IgD-negative memory B cell (primary cell): Measurements from ENCODE around the gene DAAM2. TPM values are rescaled to one million over a fixed set of nuclear protein-coding genes. Genes with fewer than 3 reads are reported as not detected.
A peak's percentile ranks its signal among the peaks of the same experiment; 100 is the strongest.

ENCODE experiments used
- H3K27ac Mint-ChIP-seq, 3 donors: one replicate each; pipeline ENCODE4 v1.8.0; 2020 to 2022; ENCODE audit warnings: mild to moderate bottlenecking in 3 of 3, mixed read lengths in 3 of 3, moderate library complexity in 1 of 3
- H3K27me3 Mint-ChIP-seq: one replicate; pipeline ENCODE4 v1.8.0; 2021; ENCODE audit warnings: mixed read lengths
- H3K36me3 Mint-ChIP-seq: one replicate; pipeline ENCODE4 v1.8.0; 2020; ENCODE audit warnings: mild to moderate bottlenecking, mixed read lengths
- H3K4me1 Mint-ChIP-seq, 3 donors: one replicate each; pipeline ENCODE4 v1.8.0; 2020 to 2022; ENCODE audit warnings: mixed read lengths in 3 of 3, mild to moderate bottlenecking in 1 of 3
- H3K4me3 Mint-ChIP-seq, 4 donors: one replicate each; pipeline ENCODE4 v1.8.0; 2020 to 2022; ENCODE audit warnings: mild to moderate bottlenecking in 4 of 4, mixed read lengths in 4 of 4, moderate library complexity in 3 of 4
- H3K9me3 Mint-ChIP-seq, 3 donors: one replicate each; pipeline ENCODE4 v1.8.0; 2020 to 2021; ENCODE audit warnings: mixed read lengths in 3 of 3, mild to moderate bottlenecking in 1 of 3
- polyA plus RNA-seq: library from polyadenylated mRNA; unstranded; fragments of 300-500 nt; fragmentation: Illumina TruSeq; gene quantifications from one replicate; pipeline ENCODE4 v1.2.3, GENCODE V29; 2021

The DAAM2 gene
- polyA plus RNA-seq, 1 donor from 2014 or later: not detected

DNA sequence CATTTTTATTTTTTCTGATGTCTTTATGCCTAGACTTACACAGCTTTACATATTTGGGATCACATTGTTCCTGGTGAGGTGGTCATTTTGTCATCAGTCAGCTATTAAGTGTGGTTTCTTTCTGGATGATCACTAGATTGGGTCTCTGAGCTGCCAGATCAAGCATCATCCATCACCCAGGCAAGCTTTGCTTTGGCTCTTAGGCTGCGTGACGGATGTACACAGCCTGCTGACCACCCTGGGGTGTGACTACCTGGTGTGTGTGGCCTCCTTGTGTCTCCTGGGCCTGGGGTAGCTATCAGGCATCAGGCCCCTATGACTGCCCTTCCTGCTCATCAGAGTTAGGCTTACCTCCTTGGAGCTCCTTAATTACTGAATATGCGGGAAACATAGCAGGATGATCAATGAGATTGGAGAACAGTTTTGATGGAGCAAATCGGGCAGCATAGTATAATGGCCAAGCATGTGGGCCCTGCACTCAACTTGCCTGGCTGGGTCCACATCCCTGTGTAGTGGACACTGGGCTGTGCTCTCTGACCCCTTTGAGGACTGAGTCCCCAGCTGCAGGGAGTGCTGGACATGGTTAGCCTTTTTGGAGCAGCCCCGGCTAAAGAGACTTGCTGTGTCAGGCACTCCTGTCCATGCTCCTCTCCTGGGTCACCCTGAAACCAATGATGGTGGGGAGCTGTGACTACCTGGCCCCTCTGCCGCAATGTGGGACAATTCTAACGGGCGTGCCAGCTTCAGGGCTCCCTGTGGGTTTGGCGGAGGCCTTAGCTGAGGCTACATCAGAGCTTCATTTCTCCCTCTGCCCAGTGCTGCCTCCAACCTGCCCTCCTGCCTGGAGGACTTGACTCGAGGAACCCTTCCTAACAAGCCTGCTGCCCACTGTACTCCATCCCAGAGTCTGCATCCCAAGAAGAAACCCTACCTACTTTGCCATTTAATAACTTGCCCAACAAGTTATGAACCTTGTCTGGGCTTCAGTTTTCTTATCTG is 8.2 kb downstream of the DAAM2 start:
- Mint-ChIP-seq H3K9me3 (no peaks in the 10 kb centered on the region), H3K36me3 (no peaks in the 10 kb centered on the region), H3K27ac (no peak overlapping the region), H3K27me3 (peaks cover 2% of the 10 kb centered on the region), H3K4me3 (no peak overlapping the region), H3K4me1 (no peaks in the 10 kb centered on the region)

DNA sequence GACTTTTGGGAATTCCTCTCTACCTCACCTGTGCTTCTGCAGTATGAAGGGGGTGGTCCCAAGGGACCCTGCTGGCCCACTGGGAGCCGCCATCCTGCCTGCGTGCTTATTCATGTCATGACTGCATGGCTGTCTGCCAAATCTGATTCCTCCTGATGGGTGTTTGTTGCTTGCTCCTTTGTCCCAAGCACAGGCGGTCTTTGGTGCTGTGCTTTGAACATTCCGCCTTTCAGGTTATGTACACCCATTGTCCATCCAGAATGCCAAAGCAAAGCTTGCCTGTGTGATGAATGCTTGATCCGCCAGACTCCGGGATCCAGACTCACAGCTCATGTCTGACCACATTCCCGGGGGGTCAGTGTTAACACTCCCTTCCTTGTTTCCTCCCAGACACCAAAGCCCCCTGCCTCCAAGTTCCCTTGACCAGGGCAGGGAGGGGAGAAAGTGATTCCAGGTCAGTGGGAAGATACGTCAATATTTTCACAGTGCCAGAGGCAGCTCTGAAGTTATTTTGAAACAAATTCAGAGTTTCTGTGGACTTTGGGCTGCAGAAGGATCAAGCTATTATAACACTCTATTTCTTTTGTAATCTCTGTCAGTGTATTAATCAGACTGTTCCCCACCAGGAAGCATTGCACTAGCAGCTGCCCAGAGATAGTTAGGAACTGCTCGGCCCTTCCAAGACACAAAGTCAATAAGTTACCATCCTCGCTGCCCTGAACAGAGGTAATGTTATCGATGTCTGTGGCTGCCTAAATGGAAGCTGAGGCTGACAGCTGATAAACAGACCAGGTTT is 9.5 kb downstream of the DAAM2 start:
- H3K27ac Mint-ChIP-seq: peak overlapping the region in 1 of 3 donors; percentile 33
- H3K4me3 Mint-ChIP-seq: no peak overlapping the region
- H3K27me3 Mint-ChIP-seq: peaks cover 6% of the 10 kb centered on the region
- no peaks in the 10 kb centered on the region for H3K36me3 Mint-ChIP-seq
- no peaks in the 10 kb centered on the region for H3K9me3 Mint-ChIP-seq
- H3K4me1 Mint-ChIP-seq: no peaks in the 10 kb centered on the region

DNA sequence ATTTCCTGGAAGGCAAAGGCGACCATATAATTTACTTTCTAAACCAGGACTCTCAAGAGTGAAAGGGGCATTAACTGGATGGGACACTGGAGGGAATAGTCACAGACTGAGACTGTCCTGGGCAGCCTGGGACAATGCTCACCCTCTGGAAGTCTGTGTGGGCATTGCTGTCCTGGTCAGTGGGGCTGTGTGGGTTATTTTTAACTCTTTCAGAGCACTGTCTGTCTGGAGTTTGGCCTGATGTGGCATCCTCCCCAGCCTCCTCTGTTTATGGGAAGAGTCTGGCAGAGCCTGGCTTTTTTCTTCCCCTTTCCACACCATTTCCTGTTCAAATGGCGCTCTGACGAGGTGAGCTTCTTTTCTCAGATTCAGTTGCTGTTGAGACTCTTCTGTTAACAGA is 11.7 kb downstream of the DAAM2 start:
- no peaks in the 10 kb centered on the region for H3K36me3 Mint-ChIP-seq
- no peak overlapping the region for H3K27ac Mint-ChIP-seq
- no peak overlapping the region for H3K4me3 Mint-ChIP-seq
- H3K9me3 Mint-ChIP-seq: peaks cover 0 to 2% (median 0%) of the 10 kb centered on the region in 3 donors
- no peaks in the 10 kb centered on the region for H3K4me1 Mint-ChIP-seq
- H3K27me3 Mint-ChIP-seq: peaks cover 11% of the 10 kb centered on the region

DNA sequence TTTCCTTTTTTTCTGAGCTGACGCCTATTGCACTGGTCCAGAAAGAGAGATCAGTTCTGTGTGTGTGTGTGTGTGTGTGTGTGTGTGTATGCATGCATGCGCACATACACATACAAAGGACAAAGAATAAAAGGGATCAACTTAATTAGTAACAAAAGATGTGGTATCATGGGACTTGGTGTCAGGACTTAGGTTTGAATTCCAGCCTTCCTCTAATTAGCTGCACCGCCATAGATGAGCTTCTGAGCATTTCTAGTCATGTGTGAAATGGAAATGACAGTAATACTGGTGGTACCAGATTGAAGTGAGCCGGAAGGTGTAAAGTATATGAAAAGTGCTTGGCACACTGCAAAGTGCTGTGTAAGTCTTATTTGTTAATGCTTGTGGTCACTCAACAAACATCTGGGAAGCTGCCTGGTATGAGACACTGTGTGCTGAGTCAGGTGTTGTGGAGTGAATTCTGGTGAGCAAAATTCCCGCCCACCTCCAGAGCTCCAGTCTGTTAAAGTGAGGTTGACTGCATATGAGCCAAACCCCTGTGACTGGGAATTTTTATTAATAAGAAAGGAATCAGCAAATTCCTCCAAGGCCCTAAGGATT is 12.4 kb downstream of the DAAM2 start:
- no peaks in the 10 kb centered on the region for H3K4me1 Mint-ChIP-seq
- no peak overlapping the region for H3K4me3 Mint-ChIP-seq
- no peak overlapping the region for H3K27ac Mint-ChIP-seq
- peaks cover 0 to 2% (median 0%) of the 10 kb centered on the region in 3 donors for H3K9me3 Mint-ChIP-seq
- peaks cover 13% of the 10 kb centered on the region for H3K27me3 Mint-ChIP-seq
- no peaks in the 10 kb centered on the region for H3K36me3 Mint-ChIP-seq

DNA sequence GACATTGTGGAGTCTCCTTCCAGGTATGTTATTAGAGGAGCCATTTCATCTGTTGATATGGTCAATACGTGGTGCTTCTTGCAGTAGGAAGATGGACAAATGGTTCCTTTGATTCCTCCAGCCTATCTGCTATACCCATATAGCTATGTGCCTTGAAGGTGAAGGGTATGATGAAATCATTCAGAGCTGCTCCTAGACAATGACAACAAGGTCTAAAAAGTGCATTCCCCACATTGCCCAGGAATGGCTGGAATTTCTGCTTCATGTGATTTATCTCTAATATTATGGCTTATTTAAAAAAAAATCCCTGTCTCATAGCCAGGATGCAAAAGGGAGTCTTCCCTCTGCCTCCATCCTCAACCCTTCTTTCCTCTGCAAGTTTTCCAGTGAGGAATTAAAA is 14.1 kb downstream of the DAAM2 start:
- no peak overlapping the region for H3K27ac Mint-ChIP-seq
- no peaks in the 10 kb centered on the region for H3K36me3 Mint-ChIP-seq
- H3K27me3 Mint-ChIP-seq: peaks cover 16% of the 10 kb centered on the region
- H3K4me3 Mint-ChIP-seq: no peak overlapping the region
- no peaks in the 10 kb centered on the region for H3K4me1 Mint-ChIP-seq
- H3K9me3 Mint-ChIP-seq: peaks cover 0 to 4% (median 0%) of the 10 kb centered on the region in 3 donors

DNA sequence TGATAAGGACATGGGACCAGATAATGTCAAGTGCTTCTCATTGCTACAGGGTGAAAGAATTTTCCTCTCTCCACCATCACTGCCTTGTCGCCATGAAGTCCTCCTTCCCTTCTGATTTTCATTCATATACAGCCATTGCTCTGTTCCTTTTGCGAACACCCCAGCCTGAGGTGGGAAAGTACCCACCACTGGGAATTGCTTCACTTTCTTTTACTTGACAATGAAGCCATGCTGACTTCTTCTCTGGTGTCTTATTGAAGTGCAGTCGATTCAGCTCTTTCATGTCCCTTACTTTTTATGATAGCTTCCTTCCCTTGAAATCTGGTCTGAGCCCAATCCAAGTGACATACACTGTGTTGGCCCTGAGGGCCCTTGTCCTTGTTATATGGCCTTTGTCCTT is 16.2 kb downstream of the DAAM2 start:
- H3K36me3 Mint-ChIP-seq: no peaks in the 10 kb centered on the region
- peaks cover 23% of the 10 kb centered on the region for H3K27me3 Mint-ChIP-seq
- no peak overlapping the region for H3K27ac Mint-ChIP-seq
- no peak overlapping the region for H3K4me3 Mint-ChIP-seq
- H3K9me3 Mint-ChIP-seq: peaks cover 0 to 4% (median 0%) of the 10 kb centered on the region in 3 donors
- peaks cover 0 to 4% (median 4%) of the 10 kb centered on the region in 3 donors for H3K4me1 Mint-ChIP-seq

DNA sequence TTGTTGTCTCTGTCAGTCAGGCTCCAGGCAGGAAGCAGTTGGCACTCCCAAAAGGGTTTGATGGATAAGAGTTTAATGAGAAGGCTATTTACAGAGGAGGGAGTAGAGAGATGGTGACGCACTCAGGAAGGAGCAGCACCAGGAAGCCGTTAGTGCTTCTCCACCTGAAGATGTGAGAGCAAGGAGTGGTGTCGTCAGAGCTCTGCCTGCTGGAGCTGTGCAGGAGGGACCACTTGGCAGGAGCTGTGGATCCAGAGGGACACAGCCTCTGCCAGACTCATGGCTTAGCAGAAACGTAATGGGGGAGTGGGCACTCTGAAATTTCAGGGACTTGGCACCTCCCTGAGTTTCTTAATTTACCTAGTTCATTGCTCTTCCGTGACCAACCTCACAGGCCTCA is 16.8 kb downstream of the DAAM2 start:
- Mint-ChIP-seq H3K27ac (no peak overlapping the region), H3K4me3 (no peak overlapping the region), H3K27me3 (peaks cover 23% of the 10 kb centered on the region), H3K36me3 (no peaks in the 10 kb centered on the region), H3K9me3 (peaks cover 0 to 4% (median 0%) of the 10 kb centered on the region in 3 donors), H3K4me1 (peaks cover 0 to 9% (median 7%) of the 10 kb centered on the region in 3 donors)

DNA sequence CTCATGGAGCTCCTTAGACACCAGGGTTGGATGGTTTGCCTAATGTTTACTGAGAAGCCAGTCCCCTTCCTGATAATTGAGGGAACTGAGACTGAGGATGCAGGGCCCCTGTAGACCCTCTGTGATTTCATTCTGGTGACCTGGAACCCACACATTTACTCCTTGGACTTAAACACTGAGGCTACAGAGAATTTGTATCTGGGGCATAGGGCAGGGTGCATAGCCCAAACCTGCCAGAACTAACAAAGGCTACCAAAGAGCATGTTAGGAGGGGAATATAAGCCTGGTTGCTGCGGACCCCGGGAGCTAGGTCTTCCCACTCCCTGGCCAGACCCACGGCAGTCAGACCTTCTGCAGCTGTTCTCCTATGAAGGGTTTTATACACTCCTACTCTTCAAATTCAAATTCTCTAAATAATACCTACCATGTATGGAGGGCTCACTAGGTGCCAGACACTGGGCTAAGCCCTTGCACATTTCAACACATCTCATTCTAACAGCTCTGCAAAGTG is 19.7 kb downstream of the DAAM2 start:
- peaks cover 2% of the 10 kb centered on the region for H3K36me3 Mint-ChIP-seq
- no peak overlapping the region for H3K27ac Mint-ChIP-seq
- peaks cover 17% of the 10 kb centered on the region for H3K27me3 Mint-ChIP-seq
- H3K4me1 Mint-ChIP-seq: peaks cover 0 to 9% (median 7%) of the 10 kb centered on the region in 3 donors
- H3K9me3 Mint-ChIP-seq: peaks cover 0 to 4% (median 0%) of the 10 kb centered on the region in 3 donors
- H3K4me3 Mint-ChIP-seq: no peak overlapping the region

DNA sequence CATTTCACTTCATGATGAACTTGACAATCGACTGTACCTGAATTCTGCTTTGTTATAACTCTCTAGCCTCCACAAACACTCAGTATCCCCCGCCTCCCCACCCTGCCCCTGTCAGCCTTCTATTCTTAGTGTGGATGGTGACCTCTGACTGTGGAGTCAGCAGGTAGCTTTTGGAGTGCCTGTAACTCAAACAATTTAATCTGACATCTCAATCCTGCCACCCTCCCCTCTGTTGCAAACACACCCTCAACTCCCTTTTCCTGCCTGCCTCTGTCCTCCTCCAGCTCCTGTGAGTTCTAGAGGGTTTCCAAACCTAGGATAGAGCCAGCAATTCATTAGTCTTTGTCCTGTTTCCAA is 20.3 kb downstream of the DAAM2 start:
- H3K27me3 Mint-ChIP-seq: peaks cover 16% of the 10 kb centered on the region
- H3K36me3 Mint-ChIP-seq: peaks cover 3% of the 10 kb centered on the region
- peaks cover 0 to 6% (median 0%) of the 10 kb centered on the region in 3 donors for H3K9me3 Mint-ChIP-seq
- peaks cover 0 to 9% (median 7%) of the 10 kb centered on the region in 3 donors for H3K4me1 Mint-ChIP-seq
- no peak overlapping the region for H3K27ac Mint-ChIP-seq
- no peak overlapping the region for H3K4me3 Mint-ChIP-seq

DNA sequence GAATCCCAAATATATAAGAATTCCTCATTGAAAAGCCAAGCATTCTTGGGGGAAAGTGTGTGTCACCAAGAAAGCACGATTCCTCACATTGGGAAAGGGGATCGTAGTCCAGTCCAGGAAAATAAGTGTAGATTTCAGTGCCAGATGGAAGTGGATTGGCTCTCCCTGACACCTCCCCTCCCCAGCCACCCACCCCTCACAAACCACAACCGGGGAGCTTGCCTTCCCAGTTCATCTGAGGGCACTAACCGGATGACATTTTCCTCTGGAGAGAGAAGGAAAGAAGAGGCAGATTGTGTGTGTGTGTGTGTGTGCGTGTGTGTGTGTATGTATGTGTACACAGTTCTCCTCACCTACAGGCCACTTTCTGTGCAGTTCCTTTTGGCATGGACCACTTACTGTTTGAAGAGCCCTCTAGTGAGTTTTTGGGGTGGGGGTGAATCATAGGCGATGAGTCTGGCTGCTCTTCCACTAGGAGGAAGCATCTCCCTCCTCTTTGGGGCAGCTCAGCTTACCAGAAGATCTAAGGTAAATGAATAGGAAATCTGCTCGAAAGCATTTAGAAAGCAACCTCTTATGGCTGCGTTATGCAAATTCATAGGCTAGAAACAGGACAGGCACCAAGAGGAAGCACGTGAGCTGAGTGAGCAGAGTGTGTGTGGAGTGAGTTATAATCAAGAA is 20.8 kb downstream of the DAAM2 start:
- peaks cover 3% of the 10 kb centered on the region for H3K36me3 Mint-ChIP-seq
- H3K27me3 Mint-ChIP-seq: peaks cover 16% of the 10 kb centered on the region
- peaks cover 0 to 6% (median 0%) of the 10 kb centered on the region in 3 donors for H3K9me3 Mint-ChIP-seq
- H3K27ac Mint-ChIP-seq: no peak overlapping the region
- peak overlapping the region in 1 of 4 donors; percentile 70 for H3K4me3 Mint-ChIP-seq
- peaks cover 0 to 9% (median 7%) of the 10 kb centered on the region in 3 donors for H3K4me1 Mint-ChIP-seq

DNA sequence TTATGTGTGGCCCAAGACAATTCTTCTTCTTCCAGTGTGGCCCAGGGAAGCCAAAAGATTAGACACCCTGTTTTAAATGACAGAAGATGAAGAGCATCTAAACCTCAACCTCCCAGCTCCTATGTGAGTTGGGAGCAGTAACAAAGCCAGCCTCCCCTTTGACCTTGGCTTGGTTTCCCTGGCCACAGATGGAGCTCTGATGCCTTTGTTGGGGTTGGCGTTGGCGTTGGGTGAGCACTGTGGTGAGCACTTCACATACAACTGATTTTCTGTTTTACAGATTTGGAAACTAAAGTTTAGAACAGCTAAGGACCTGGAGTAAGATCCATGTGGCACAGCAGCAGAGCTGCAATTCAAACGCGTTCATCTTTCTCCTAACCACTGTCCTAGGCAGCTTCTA is 22.1 kb downstream of the DAAM2 start:
- H3K4me3 Mint-ChIP-seq: no peak overlapping the region
- peaks cover 0 to 9% (median 7%) of the 10 kb centered on the region in 3 donors for H3K4me1 Mint-ChIP-seq
- peaks cover 12% of the 10 kb centered on the region for H3K27me3 Mint-ChIP-seq
- peaks cover 0 to 4% (median 0%) of the 10 kb centered on the region in 3 donors for H3K9me3 Mint-ChIP-seq
- peaks cover 3% of the 10 kb centered on the region for H3K36me3 Mint-ChIP-seq
- no peak overlapping the region for H3K27ac Mint-ChIP-seq

DNA sequence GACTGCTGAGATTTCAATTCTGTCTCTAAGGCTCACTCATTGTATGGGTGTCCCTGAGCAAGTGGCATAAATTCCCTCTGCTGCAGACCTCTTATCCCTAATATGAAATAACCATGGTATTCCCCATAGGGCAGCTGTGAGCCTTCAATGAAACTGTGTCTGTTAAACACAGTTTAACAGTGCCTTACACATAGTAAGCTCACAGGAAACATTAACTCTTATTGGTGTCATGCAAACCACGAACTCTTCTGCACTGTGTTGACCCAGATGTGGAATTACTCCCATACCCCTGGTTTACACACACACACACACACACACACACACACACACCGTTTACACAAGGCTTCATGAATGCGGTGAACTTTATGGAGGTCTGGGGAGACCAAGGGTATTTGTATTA is 23.2 kb downstream of the DAAM2 start:
- Mint-ChIP-seq H3K4me3 (no peak overlapping the region), H3K27me3 (peaks cover 9% of the 10 kb centered on the region), H3K4me1 (peaks cover 0 to 9% (median 7%) of the 10 kb centered on the region in 3 donors), H3K36me3 (peaks cover 3% of the 10 kb centered on the region), H3K9me3 (peaks cover 0 to 2% (median 0%) of the 10 kb centered on the region in 3 donors), H3K27ac (no peak overlapping the region)

DNA sequence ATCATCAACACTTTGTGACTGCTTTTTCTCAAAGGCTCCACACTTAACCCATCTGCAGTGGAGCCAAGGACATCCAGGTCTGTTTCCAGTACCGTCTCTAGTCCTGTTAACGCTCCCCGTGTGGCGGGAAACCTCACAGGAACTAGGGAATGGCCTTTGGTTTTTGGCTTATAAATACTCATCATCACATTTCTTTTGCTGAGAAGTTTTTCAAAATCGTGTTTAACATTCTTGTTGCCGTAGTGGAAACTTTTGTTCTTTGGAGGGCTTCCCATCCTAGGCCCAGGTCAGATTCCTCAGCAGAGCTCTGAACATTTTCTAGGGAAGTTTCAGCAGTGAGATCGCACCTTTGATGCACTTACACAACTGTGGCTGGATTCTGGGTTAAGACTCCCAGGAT is 24.6 kb downstream of the DAAM2 start:
- H3K4me1 Mint-ChIP-seq: peaks cover 0 to 9% (median 7%) of the 10 kb centered on the region in 3 donors
- no peak overlapping the region for H3K27ac Mint-ChIP-seq
- H3K4me3 Mint-ChIP-seq: no peak overlapping the region
- peaks cover 0 to 2% (median 0%) of the 10 kb centered on the region in 3 donors for H3K9me3 Mint-ChIP-seq
- H3K27me3 Mint-ChIP-seq: peaks cover 10% of the 10 kb centered on the region
- peaks cover 3% of the 10 kb centered on the region for H3K36me3 Mint-ChIP-seq

DNA sequence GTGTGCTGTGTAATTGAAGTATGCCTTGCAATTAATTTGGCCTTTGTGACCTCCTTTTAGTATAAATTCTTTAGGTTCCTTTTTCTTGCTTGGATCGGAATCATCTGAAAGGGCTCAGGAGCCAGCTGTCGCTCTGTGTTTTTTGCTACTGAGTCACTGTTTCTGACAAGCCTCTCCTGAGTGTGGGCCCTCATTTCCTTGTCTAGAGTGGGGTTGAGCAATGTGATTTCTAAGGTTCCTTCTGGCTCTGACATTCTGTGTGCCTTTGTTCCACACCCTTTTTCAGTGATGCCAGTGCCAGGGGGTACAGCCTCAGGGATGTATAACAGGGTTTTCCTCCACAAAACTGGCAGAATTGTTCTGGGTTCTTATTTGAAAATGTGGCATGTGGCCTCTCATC is 26.5 kb downstream of the DAAM2 start:
- no peak overlapping the region for H3K4me3 Mint-ChIP-seq
- H3K4me1 Mint-ChIP-seq: peaks cover 0 to 1% (median 1%) of the 10 kb centered on the region in 3 donors
- H3K9me3 Mint-ChIP-seq: peaks cover 0 to 2% (median 0%) of the 10 kb centered on the region in 3 donors
- peaks cover 3% of the 10 kb centered on the region for H3K36me3 Mint-ChIP-seq
- peaks cover 3% of the 10 kb centered on the region for H3K27me3 Mint-ChIP-seq
- H3K27ac Mint-ChIP-seq: no peak overlapping the region
